Measurements from ENCODE around the gene DMWD. TPM values are rescaled to one million over a fixed set of nuclear protein-coding genes. Genes with fewer than 3 reads are reported as not detected.

DMWD gene
- total RNA-seq, 2 donors from 2014 or later, result 19.7 to 20.4 TPM

GRCh38 chr19:45805719-45806118 is 13.1 kb upstream of the DMWD start:
- Histone ChIP-seq H3K4me1 (no peaks in the 10 kb centered on the region), H3K27ac (no peak overlapping the region), H3K9me3 (no peaks in the 10 kb centered on the region), H3K36me3 (replicated peaks in 1 of 2; ENCODE audit: insufficient read depth in 1 of 2, low read depth in 2 of 2) (no peaks in the 10 kb centered on the region), H3K27me3 (no peaks in the 10 kb centered on the region), H3K4me3 (no peak overlapping the region)
- no peak for TF ChIP-seq POLR2A (IDR thresholded peaks at IDR 0.05)
- TF ChIP-seq CTCF (IDR thresholded peaks at IDR 0.05), result no peak
- intact Hi-C loops (cut with DNase I), result no loop called here
- DNase-seq, result no peak
- ATAC-seq, result no peak

- H3K9me3 ChIP-seq, result no peaks in the 10 kb centered on the region
Observed at GRCh38 chr19:45804959-45805230, 12.2 kb upstream of the DMWD start.

GRCh38 chr19:45804140-45804958 is 11.7 kb upstream of the DMWD start:
- no peak overlapping the region for H3K27ac ChIP-seq

More at GRCh38 chr19:45804959-45805230, 12.2 kb upstream of the DMWD start:
- H3K4me1 ChIP-seq, result no peaks in the 10 kb centered on the region
- DNase-seq (no peak), ATAC-seq (no peak)
- H3K36me3 ChIP-seq (replicated peaks in 1 of 2; ENCODE audit: insufficient read depth in 1 of 2, low read depth in 2 of 2), result no peaks in the 10 kb centered on the region
- no peak overlapping the region for H3K4me3 ChIP-seq
- intact Hi-C loops (cut with DNase I), result no loop called here
- H3K27me3 ChIP-seq, result no peaks in the 10 kb centered on the region
- H3K27ac ChIP-seq, result no peak overlapping the region
- TF ChIP-seq POLR2A (IDR thresholded peaks at IDR 0.05) (no peak), CTCF (IDR thresholded peaks at IDR 0.05) (no peak)
- 58 to 85% methylated on average over 4 to 8 of the region's 8 CpGs for WGBS, 2 donors

GRCh38 chr19:45801603-45802175 is 9.0 kb upstream of the DMWD start:
- Histone ChIP-seq H3K9me3 (no peaks in the 10 kb centered on the region), H3K4me1 (peaks cover 6% of the 10 kb centered on the region), H3K4me3 (no peak overlapping the region), H3K27me3 (no peaks in the 10 kb centered on the region), H3K36me3 (replicated peaks in 1 of 2; ENCODE audit: insufficient read depth in 1 of 2, low read depth in 2 of 2) (no peaks in the 10 kb centered on the region), H3K27ac (no peak overlapping the region)
- TF ChIP-seq POLR2A (IDR thresholded peaks at IDR 0.05), result no peak
- no peak for TF ChIP-seq CTCF (IDR thresholded peaks at IDR 0.05)
- ATAC-seq (no peak), DNase-seq (no peak)
- WGBS, 2 donors, result 77 to 83% methylated on average over 7 of the region's 7 CpGs
- intact Hi-C loops (cut with DNase I), result no loop called here

More at GRCh38 chr19:45804140-45804958, 11.7 kb upstream of the DMWD start:
- DNase-seq (no peak), ATAC-seq (no peak)
- Histone ChIP-seq H3K27me3 (no peaks in the 10 kb centered on the region), H3K9me3 (no peaks in the 10 kb centered on the region), H3K36me3 (replicated peaks in 1 of 2; ENCODE audit: insufficient read depth in 1 of 2, low read depth in 2 of 2) (no peaks in the 10 kb centered on the region), H3K4me3 (no peak overlapping the region), H3K4me1 (peaks cover under 1% of the 10 kb centered on the region)
- 82 to 84% methylated on average over 42 to 45 of the region's 57 CpGs for WGBS, 2 donors
- TF ChIP-seq CTCF (IDR thresholded peaks at IDR 0.05), result no peak
- TF ChIP-seq POLR2A (IDR thresholded peaks at IDR 0.05), result no peak
- intact Hi-C loops (cut with DNase I), result no loop called here
